ENCODE data around the gene MYO5C. TPM values are rescaled to one million over a fixed set of nuclear protein-coding genes. Genes with fewer than 3 reads are reported as not detected.
"Not testable (repeated sequence)": the region's sequence is repeated elsewhere in the genome, so short reads cannot be mapped to it uniquely, and the experiment has no call there.

Gene MYO5C
- total RNA-seq, 1 donor from 2014 or later, result 24.1 TPM

- no peak for DNase-seq (ENCODE audit: low spot score)
- peaks cover 21% of the 10 kb centered on the region for H3K36me3 Mint-ChIP-seq
Measured at GRCh38 chr15:52243286-52243685, 52.3 kb downstream of the MYO5C start.

GRCh38 chr15:52241489-52241888, 54.1 kb downstream of the MYO5C start:
- Mint-ChIP-seq H3K27me3 (ENCODE audit: insufficient read depth, low read depth) (no peaks in the 10 kb centered on the region), H3K36me3 (peaks cover 20% of the 10 kb centered on the region)
- no peaks in the 10 kb centered on the region for H3K4me1 ChIP-seq

More at GRCh38 chr15:52243286-52243685, 52.3 kb downstream of the MYO5C start:
- H3K79me2 ChIP-seq (ENCODE audit: low read depth), result no peaks in the 10 kb centered on the region
- Mint-ChIP-seq H3K4me1 (no peaks in the 10 kb centered on the region), H3K4me3 (no peak overlapping the region), H3K9me3 (no peaks in the 10 kb centered on the region), H3K27ac (no peak overlapping the region), H3K27me3 (ENCODE audit: insufficient read depth, low read depth) (no peaks in the 10 kb centered on the region)
- H3K27ac ChIP-seq, result no peak overlapping the region
- no peaks in the 10 kb centered on the region for H3K27me3 ChIP-seq
- H3K9me3 ChIP-seq (ENCODE audit: low read depth), result no peaks in the 10 kb centered on the region
- TF ChIP-seq EZH2phosphoT487 (IDR thresholded peaks at IDR 0.05), result no peak
- no peak for TF ChIP-seq CTCF (IDR thresholded peaks at IDR 0.05)
- TF ChIP-seq EZH2 (IDR thresholded peaks at IDR 0.05), result no peak
- no peaks in the 10 kb centered on the region for H3K36me3 ChIP-seq
- no peak overlapping the region for H3K4me2 ChIP-seq
- no peak overlapping the region for H2AFZ ChIP-seq (replicated peaks)
- H3K4me1 ChIP-seq, result no peaks in the 10 kb centered on the region
- no peaks in the 10 kb centered on the region for H3F3A ChIP-seq (ENCODE audit: low read depth)
- H4K20me1 ChIP-seq (ENCODE audit: low read depth), result no peaks in the 10 kb centered on the region
- no peak overlapping the region for H3K9ac ChIP-seq
- no peak overlapping the region for H3K4me3 ChIP-seq

GRCh38 chr15:52240166-52240565, 55.4 kb downstream of the MYO5C start:
- H3K36me3 Mint-ChIP-seq, result peaks cover 20% of the 10 kb centered on the region
- H3K36me3 ChIP-seq, result no peaks in the 10 kb centered on the region

More at GRCh38 chr15:52241489-52241888, 54.1 kb downstream of the MYO5C start:
- Histone ChIP-seq H4K20me1 (ENCODE audit: low read depth) (no peaks in the 10 kb centered on the region), H3K4me3 (no peak overlapping the region), H3K27me3 (no peaks in the 10 kb centered on the region), H3K79me2 (ENCODE audit: low read depth) (no peaks in the 10 kb centered on the region), H3K9ac (no peak overlapping the region), H3K27ac (no peak overlapping the region), H3K4me2 (no peak overlapping the region), H3K9me3 (ENCODE audit: low read depth) (no peaks in the 10 kb centered on the region), H3F3A (ENCODE audit: low read depth) (no peaks in the 10 kb centered on the region), H2AFZ (replicated peaks) (no peak overlapping the region), H3K36me3 (no peaks in the 10 kb centered on the region)
- DNase-seq (ENCODE audit: low spot score), result no peak
- Mint-ChIP-seq H3K4me3 (no peak overlapping the region), H3K4me1 (no peaks in the 10 kb centered on the region), H3K27ac (no peak overlapping the region), H3K9me3 (no peaks in the 10 kb centered on the region)
- TF ChIP-seq EZH2 (IDR thresholded peaks at IDR 0.05) (no peak), EZH2phosphoT487 (IDR thresholded peaks at IDR 0.05) (no peak), CTCF (IDR thresholded peaks at IDR 0.05) (no peak)

GRCh38 chr15:52238989-52239525, 56.5 kb downstream of the MYO5C start:
- H3K36me3 Mint-ChIP-seq, result peaks cover 11% of the 10 kb centered on the region
- not testable (repeated sequence) for DNase-seq (ENCODE audit: low spot score); H3K27me3 ChIP-seq; H3K4me2 ChIP-seq; H3K9me3 ChIP-seq (ENCODE audit: low read depth); H3K4me1 ChIP-seq; H3K4me3 Mint-ChIP-seq; H2AFZ ChIP-seq (replicated peaks); H3K4me3 ChIP-seq; H3K9me3 Mint-ChIP-seq; H3F3A ChIP-seq (ENCODE audit: low read depth); H3K9ac ChIP-seq; H4K20me1 ChIP-seq (ENCODE audit: low read depth); H3K36me3 ChIP-seq; H3K79me2 ChIP-seq (ENCODE audit: low read depth); H3K4me1 Mint-ChIP-seq; H3K27ac ChIP-seq; H3K27me3 Mint-ChIP-seq (ENCODE audit: insufficient read depth, low read depth); H3K27ac Mint-ChIP-seq

More at GRCh38 chr15:52240166-52240565, 55.4 kb downstream of the MYO5C start:
- no peaks in the 10 kb centered on the region for H3K27me3 Mint-ChIP-seq (ENCODE audit: insufficient read depth, low read depth)
- H3K27me3 ChIP-seq, result no peaks in the 10 kb centered on the region
- H3K27ac ChIP-seq, result no peak overlapping the region
- no peaks in the 10 kb centered on the region for H3K9me3 Mint-ChIP-seq
- H3K4me1 ChIP-seq, result no peaks in the 10 kb centered on the region
- no peak overlapping the region for H2AFZ ChIP-seq (replicated peaks)
- no peaks in the 10 kb centered on the region for H3F3A ChIP-seq (ENCODE audit: low read depth)
- H4K20me1 ChIP-seq (ENCODE audit: low read depth), result no peaks in the 10 kb centered on the region
- no peaks in the 10 kb centered on the region for H3K4me1 Mint-ChIP-seq
- TF ChIP-seq CTCF (IDR thresholded peaks at IDR 0.05), result no peak
- no peak overlapping the region for H3K27ac Mint-ChIP-seq
- DNase-seq (ENCODE audit: low spot score), result no peak
- H3K4me3 Mint-ChIP-seq, result no peak overlapping the region
- H3K9ac ChIP-seq, result no peak overlapping the region
- no peaks in the 10 kb centered on the region for H3K79me2 ChIP-seq (ENCODE audit: low read depth)
- H3K4me2 ChIP-seq, result no peak overlapping the region
- H3K4me3 ChIP-seq, result no peak overlapping the region
- no peaks in the 10 kb centered on the region for H3K9me3 ChIP-seq (ENCODE audit: low read depth)

All from neural progenitor cell (in vitro differentiated cells).